ENCODE measurements around the gene EXT2.

The EXT2 gene

DNA sequence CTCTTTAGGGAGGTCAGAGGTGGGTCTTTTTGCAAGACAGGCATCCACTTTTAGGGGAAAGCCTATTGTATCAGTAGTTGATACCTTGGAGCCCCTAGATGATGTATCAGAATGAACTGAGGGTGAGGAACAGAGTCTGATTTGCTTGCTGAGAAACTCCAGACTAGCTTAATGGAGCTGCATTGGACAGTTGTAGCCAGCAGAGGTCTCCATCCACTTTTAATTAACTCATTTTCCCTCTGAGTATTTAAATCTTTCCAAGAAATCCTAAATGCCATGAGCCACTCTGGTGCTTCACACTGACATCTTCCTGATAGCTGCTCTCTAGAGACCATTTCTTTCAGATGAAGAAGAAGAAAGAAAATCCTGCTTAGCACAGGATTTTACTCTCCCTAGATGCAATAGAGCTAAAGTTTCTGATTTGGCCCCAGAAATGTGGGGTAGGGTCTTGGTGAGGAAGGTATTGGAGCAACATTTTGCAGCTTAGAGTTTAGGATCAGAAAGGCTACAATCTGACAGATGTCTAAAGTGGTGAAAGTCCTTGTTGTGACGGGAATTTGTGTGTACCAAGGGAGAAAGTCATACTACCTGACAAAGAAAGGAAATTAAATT lies 38.0 kb downstream of the EXT2 start:
- peak; percentile 67 for DNase-seq (ENCODE audit: low read depth)

DNA sequence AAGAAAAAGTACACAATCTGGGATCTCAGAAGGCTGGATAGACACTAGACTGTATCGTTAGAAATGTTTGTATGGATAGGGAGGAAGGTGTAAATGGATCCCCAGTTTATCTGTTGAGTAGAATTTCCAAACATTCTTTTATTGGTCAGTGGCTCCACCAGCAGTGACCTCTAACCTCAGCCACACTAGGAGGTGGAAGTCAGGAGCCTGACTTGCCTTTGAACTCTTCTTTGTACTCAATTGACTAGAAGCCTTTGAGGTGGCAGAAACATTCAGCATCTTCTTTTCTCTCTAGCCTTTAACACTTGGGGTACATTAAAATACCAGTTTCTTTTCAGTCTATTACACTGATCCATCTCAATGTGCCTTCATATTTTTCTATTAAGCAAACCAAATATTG lies 39.1 kb downstream of the EXT2 start:
- no peak for DNase-seq (ENCODE audit: low read depth)

DNA sequence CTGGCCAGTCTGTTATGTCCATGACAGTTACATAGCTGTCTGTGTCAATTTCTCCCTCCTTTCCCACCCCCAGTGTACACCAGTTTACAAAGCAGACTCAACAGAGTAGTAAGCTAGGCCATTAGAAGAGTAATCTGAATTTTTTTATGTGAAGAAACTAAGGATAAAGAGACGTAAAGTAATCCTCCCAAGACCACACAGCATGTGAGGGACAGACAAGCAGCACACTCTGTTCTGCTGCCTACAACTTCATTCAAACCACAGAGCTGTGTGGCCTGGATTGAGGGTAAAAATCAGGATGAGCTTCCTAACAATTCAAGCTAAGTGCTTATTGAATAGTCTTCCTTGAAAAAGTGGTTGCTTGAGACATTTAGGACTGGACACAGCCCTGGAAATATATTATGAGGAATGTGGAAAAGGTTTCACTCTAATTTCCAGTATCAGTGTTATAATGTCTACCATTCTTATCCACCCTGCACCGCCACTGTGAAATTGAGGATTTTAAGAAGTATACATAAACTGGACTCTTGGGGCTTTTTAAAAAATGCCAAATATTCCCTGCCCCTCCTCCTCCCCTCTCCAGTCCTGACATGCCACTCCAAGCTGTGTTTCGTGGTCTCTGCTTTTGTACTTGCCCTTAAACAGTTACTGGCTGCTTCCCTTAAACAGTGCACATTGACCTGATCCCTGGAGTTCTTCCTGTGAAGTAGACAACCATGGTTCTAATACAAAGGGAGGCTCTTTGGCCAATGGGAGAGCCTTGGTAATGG lies 40.9 kb downstream of the EXT2 start:
- peak; percentile 60 for DNase-seq (ENCODE audit: low read depth)

DNA sequence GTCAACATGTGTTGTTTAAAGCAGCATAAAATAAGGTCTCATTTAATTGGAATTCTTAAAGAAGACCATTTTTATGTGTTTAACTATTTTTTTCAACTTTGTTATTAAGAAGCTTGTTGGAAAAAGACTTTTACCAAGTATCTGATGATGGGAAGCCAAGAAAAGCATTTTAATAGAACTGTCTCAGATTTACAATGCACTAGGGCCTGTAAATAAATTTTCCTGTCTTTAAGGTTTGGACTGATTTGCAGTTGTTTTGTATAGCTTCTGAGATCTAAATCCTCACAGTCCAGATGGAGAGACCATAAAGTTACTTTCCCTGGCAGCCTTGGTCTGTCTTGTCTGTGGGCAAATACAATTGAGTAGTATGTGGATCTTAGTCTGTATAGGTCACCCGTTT lies 41.6 kb downstream of the EXT2 start:
- no peak for DNase-seq (ENCODE audit: low read depth)

DNA sequence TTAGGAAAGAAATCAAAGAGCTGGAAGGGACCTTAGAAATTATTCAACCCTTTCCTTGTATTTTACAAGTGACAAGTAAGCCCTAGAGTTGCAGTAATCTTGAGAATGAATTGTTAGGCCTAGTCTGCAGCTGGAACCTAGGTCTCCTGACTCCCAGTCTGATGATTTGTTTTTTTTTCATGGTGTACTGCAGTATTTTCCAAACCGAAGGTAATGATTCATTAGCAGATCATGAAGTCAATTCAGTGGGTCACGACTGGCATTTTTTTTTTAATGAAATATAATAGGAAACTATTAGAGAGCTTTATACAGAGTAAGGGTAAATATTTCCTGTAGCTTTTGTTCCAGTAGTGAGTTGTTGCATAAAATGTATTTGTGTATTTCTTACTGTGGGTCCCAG lies 42.8 kb downstream of the EXT2 start:
- DNase-seq (ENCODE audit: low read depth), result peak; percentile 64

DNA sequence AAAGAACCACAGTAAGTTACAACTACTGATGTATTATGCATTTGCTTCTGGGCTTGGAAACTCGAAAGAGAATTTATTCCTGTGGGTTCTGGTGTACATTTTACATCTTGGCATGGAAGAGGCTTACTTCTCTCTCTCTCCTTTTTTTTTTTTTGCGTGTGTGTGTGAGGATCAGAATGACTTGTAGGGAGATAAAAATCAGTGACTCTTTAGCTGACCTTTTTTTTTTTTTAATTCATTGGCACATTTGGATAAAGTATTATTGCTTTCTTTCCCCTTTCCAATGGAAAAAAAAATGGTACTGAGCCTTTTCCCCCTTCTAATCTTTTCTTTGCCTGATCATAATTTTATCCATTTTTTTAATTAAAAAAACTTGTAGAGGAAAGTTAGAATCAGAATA lies 43.5 kb downstream of the EXT2 start:
- peak; percentile 28 for DNase-seq (ENCODE audit: low read depth)

DNA sequence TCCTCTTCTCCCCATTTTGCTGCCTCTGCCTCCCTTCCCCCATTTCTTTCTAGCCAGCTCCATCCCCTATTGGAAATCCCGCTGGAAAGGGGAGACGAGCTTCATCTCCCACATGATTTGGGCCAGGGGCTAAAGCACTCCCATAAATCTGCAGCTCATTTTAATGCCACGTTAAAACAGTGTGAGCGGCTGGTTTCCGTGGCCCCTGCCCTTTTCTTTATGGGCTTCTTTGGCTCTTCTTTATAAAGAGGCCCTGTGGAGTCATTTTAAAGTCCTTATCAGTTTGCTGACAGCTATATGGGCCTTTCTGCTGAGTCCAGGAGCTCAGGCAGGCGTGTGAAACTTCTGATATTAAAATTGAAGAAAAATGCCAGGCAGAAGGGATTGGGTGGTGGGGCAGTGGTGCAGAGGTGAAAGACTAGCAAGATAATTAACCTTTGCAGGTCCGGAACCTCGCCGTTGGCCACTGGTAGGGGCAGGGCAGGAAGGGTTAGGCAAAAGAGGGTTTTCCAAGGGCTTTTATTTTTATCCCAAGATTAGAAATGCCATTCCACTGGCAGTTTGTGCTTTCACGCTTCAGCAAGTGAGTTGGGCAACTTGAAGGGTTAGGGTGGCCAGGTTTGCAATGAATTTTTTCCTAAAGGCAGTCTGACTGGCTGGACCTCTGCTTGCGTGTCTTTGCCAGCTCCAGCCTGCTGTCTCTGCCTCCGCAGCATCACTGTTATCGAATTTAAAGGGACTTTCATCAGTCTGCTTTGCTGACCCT lies 44.3 kb downstream of the EXT2 start:
- no peak for DNase-seq (ENCODE audit: low read depth)

DNA sequence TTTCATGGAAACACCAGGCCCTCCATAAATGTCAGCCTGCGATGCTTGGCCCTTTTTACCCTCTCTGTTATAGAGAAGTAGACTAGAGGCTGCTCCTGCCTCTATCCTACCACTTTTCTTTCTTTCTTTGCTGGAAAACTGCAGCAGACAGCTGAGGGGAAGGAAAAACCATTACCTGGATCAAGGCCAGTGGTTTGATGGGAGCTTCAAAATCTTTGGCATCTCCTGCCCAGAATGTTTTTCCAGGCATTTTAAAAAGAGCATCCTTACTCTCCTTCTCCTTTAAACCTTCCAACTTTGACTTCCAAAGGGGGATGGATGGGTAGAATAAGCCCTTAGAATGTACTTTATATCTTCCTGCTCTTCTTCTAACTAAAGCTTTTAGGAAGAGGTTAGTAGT lies 44.9 kb downstream of the EXT2 start:
- DNase-seq (ENCODE audit: low read depth), result peak; percentile 23

DNA sequence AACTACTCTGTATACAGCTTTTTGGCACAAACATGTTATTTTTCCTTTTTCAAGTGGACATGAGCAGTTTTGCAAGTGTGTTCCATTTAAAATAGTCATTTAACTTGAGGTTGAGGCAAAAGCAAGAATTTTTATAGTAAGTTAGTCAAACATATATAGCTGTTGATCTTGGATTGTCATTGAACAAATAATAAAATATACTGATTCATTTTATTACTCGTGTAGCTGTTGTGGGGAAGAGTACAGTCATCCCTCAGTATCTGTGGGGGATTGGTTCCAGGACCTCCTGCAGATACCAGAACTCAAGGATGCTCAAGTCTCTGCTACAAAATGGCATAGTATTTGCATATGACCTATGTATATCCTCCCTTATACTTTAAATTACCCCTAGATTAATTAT lies 45.3 kb downstream of the EXT2 start:
- peak; percentile 58 for DNase-seq (ENCODE audit: low read depth)

DNA sequence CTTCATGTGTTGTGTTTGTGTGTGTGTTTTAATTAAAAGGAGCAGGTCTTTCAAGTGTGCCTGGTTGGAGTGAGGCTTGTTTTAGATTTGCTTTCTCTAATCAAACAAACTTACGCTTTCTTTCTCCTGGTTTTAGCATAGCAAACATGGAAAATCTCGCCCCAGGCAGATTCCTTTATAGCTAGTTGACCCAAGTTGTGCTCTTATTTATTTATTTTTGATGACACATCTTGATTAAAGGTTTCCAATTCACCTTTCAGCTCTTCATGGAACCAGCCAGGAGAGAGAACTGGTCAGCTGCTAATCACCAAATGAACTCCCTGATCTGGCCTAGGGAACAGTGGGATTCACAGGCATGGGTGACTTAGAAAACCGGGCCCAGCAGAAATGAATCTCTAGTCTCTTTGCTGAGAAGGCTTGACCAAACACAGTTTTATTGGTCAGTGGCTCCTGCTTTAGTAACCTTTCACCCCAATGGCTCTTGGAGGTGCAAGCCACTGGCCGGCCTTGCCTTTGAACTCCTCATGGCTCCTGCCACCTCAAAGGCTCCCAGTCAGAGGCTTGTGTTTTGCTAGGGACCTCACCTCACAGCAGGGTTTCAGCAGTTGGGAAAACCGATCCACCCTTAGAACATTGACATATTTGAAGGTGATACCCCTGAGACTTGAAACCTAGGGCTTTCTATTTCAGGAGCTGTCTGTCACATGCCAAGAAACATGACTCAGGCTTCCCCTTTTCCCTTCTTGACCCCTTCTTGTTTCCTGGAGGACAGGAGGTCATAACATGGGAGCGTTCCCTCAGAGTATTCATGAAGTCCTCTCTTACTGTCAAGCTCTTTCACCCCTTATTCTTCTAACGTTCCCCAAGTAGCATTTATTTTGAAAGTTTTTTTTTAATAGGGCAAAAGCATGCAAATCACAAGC lies 48.8 kb downstream of the EXT2 start:
- DNase-seq (ENCODE audit: low read depth), result peak; percentile 35

DNA sequence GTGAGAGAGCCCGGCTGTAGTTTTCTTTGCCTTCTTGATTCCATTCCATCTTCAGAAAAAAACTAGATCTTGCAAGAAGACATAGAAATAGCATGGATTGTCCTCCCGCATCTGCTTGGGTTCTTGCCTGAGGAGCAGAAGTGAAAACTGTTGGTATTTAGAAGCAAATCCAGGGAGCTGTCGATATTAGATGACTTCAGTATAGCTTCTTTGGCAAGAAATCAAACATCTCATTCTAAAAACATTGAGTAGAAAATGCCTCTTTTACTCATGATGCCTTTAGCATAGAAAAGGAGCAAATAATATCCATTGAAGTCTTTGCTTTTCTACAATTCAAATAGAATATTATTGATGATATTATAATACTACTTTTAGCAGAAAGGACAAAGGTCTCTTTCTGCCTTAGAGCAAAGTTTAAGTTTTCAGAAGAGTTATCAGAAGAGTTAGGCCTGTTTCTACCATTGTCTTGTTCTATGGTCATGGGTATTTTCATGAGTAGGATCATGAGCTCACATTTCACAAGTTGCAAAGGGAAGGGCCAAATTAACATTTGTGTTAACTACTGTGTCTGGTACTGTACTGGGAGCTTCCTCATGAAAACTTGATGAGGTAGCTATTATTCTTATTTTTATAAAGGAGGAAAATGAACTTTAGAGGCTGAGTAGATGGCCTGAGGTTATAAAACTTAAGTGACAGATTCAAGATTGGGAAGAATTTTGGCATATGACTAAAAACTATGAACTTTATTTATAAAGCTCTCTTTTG lies 49.7 kb downstream of the EXT2 start:
- DNase-seq (ENCODE audit: low read depth), result peak; percentile 47

DNA sequence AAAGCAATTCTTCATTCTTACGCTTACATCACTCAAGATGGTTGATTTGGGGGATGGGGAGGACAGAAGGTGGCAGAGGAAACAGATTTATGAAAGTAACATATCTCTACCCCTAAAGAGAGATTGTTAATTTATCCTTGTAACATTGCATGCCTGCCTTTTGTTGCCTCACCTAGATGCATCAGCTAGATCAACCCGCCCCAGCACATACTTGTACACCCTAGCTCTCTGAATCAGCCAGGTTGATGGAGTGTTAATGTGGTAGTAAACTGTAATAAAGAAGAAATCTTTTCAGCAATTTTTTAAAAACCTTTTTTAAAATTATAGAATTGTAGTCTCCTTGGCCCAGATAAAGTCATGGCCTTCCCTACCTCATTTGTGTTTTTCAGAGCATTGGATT lies 51.5 kb downstream of the EXT2 start:
- DNase-seq (ENCODE audit: low read depth), result no peak

DNA sequence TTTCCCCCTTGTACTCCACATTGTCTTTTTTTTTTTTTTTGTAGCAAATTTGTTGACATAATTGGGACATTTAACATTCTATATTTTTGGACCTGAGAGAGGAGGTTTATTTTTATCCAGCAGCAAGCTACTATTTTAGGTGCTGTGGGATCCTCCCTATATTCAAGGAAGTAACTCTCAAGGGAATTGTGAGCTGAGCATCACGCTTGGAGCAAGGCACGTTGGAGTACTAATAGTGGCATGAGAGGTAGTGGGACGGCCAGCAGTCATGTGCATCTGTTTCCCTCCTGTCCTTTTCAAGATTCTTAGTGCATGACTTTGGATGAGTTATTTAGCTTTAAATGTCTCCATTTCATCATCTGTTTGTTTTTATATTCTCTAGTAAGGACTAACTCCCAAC lies 52.3 kb downstream of the EXT2 start:
- DNase-seq (ENCODE audit: low read depth), result no peak

DNA sequence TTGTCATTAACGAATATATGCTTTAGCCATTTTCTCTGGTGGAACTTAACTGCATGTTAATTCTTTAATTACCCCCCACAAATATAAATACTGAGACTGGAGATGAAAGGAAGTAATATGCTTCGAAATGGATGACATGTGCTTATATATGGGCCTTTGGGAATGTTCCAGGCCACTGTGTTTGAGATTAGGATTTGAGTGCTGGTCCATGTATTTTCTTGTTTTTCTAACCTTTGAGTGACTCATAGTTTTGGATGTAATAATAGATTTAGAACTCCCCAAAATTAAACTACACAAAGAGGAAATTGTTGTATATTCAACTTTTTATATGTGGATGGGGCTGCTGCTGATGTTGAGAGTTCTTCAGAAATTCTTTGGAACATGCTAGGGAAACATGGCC lies 54.2 kb downstream of the EXT2 start:
- peak; percentile 45 for DNase-seq (ENCODE audit: low read depth)

DNA sequence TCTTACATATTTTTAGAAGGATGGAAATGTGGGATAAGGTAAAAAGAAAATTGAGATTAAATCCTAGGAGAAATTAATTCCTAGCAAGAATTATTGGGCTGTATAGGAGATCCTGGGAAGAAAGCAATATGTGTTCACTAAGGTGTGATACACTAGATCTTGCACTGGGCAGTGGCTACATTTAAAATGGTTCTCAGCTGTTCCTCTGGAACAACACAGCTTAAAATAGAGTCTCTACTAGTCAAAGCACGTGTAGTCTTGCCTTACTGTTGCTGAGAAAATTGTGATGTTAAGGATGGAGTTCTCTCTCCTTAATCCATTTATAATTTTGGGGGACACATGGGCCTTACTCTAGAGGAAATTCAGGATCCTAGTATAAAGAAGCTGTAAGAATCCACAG lies 54.9 kb downstream of the EXT2 start:
- DNase-seq (ENCODE audit: low read depth), result no peak

DNA sequence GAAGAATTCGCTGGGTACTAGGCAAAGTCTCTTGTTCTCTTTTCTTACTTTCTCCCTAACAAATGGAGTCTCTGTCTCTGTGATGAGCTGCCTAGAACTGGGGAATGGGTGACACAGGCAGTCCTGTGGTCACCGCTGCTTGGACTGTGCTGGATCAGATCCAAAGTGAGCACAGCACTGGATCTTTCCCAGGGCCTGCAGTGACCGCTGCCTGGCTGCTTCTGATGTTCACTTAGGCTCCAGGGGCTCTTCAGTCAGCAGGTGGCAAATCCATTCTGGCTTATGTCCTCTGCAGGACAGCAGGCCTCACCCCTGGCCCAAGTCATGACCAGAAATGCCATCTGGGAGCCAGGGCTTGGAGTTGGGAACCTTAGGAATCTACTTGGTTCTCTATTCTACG lies 61.5 kb downstream of the EXT2 start:
- DNase-seq (ENCODE audit: low read depth), result no peak

DNA sequence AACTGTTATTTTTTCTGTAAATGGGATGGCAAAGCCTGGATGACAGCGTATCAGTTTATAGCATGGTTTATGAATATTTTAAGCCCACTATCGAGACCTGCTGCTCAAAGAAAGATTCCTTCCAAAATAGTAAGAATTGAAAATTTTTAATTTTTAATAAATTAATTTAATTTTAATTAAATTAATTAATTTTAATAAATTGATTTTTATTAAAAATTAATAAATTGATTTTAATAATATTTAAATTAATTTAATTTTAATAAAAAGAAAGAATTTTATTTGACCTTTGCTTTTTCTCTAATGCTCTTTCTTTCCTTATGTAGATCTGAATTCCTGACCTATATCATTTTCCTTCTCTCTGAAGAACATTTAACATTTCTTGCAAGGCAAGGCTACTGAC lies 62.9 kb downstream of the EXT2 start:
- no peak for DNase-seq (ENCODE audit: low read depth)

DNA sequence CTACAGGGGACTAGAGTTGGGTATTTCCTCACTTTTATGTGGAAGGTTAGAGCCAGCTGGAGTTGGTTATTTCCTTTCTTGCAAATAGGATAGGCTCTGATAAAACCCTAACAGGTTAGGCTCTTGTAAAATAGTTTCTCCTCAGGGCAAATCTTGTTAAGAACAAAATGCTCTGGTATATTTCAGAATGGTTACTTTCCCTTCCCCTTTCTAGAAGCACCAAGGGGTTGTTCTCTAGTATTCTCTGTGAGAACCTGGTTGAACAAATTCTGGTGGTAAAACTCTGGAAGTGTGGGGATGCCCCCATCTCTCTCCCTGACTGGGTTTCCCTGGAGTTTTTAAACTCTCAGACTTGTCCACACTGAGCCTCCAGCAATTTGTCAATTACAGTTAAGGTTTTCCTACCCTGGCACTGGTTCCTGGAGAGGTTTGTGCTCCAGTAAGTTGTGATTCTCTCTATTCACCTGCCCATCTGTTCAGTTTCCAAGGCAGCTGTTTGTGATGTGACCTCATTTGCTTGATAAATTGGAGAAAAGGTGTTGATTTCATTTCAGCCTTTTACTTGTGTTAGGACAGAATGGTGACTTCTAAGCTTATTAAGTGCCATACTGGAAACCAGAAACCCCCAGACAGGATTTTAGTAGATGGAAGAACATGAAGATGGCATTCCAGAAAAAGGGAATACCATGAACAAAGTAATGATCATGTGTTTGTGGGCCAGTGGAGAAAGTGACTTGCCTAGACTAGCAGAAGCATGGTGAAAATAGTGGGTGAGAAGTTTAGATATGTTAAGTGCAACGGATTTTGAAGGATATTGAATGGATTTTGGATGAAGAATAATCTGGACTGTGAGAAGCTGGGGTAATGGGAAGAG lies 64.6 kb downstream of the EXT2 start:
- no peak for DNase-seq (ENCODE audit: low read depth)

DNA sequence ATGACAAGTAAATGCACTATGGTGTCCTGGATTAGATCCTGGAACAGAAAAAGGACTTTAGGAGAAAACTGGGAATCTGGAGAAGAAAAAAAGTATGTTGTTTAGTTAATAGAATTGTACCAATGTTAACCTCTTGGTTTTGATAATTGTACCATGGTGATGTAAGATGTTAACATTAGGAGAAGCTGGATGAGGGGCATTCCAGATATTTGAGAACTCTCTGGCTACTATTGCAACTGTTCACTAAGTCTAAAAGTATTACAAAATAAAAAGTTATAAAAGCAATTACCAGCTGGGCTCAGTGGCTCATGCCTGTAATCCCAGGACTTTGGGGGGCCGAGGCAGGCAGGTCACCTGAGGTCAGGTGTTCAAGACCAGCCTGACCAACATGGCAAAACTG lies 66.5 kb downstream of the EXT2 start:
- no peak for DNase-seq (ENCODE audit: low read depth)

DNA sequence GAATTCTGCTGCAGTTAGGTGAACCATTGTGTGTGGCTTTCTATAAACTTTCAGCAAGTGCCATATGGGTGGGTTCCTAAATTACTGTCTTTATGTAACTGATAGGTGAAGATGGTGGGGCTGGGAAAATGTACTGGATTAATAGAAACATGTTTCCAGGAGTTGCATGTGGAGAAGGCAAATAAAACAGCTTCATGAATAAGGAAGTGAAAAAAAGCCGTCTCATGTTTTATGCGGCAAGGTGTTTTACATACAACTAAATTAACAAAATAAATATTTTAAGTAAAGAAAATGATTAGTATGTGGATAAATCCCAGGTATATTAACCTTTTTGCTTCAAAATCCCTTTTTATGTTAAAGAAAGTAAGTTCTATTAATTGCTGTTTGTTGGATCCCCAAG lies 67.2 kb downstream of the EXT2 start:
- no peak for DNase-seq (ENCODE audit: low read depth)
